Measurements from ENCODE around the gene TBC1D2B.

The TBC1D2B gene

GRCh38 chr15:78077053-78077870, at the start of gene TBC1D2B:
TBC1D2B (minus strand) TSS chr15:78077711; CDS start chr15:78077652, 59 bp downstream.
- peak; percentile 89 for DNase-seq (ENCODE audit: low spot score)

DNA sequence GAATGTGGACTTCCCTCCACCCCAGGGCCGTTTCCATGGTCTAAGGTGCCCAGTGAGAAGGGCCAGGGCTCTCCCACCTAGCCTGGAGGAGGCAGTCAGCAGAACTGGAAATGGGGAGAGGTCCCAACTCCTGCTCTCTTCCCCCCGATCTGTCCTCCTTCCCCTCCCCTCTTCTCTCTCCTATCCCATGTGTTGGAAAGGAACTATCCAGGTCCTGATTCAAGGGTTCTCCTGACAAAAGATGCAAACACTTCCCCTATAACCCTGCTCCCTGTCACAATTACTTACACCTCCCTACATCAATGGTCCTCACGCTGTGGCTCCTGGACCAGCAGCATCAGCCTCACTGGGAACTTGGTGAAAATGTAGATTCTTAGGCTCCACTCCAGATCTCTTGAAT, 47.8 kb upstream of the TBC1D2B start:
- no peak for DNase-seq (ENCODE audit: low spot score)

DNA sequence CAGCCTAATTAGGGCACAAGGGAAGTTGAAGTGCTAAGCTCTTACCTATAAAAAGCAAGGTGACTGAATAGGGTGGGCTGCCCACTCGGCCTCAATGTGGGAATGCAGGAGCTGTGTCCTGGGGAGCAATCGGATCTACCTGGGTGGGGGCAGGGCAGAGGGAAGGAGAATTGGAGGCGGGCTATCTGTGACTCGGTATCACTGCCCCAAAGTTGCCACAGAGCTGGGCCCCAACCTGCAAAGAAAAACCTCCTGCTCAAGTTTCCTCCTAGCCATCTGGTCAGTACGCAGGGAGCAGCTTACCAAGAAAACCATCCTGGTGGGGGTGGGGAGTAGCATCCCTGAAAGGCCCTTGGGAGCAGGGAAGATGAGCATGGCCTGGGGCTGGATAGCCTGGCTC, 43.0 kb upstream of the TBC1D2B start:
- DNase-seq (ENCODE audit: low spot score) = no peak

- no peak for DNase-seq (ENCODE audit: low spot score)
Measured at GRCh38 chr15:78112551-78112950, 35.0 kb upstream of the TBC1D2B start.

- no peak for DNase-seq (ENCODE audit: low spot score)
Measured at GRCh38 chr15:78111788-78112187, 34.3 kb upstream of the TBC1D2B start.

- DNase-seq (ENCODE audit: low spot score) = no peak
Measured at GRCh38 chr15:78110916-78111475, 33.5 kb upstream of the TBC1D2B start.

DNA sequence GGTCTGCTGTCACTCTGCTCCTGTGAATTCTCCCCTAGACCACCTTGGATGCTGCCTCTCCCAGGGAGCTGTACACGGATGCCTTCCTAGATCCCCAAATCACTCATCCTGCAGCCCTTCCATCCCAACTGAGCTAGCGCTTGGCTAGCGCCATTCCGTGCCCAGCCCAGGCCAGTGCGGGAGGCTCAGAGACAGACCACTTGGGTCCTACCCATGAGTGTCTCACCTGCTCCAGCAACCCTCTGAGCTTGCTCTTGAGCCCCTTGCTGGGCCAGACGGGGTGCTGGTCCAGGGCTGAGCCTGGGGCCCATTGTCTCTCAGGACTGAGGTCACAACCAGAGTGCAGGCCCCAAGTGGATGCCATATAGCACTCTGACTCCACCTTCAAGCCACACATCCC, 32.6 kb upstream of the TBC1D2B start:
- no peak for DNase-seq (ENCODE audit: low spot score)

GRCh38 chr15:78109156-78109555, 31.6 kb upstream of the TBC1D2B start:
- DNase-seq (ENCODE audit: low spot score) = no peak

DNA sequence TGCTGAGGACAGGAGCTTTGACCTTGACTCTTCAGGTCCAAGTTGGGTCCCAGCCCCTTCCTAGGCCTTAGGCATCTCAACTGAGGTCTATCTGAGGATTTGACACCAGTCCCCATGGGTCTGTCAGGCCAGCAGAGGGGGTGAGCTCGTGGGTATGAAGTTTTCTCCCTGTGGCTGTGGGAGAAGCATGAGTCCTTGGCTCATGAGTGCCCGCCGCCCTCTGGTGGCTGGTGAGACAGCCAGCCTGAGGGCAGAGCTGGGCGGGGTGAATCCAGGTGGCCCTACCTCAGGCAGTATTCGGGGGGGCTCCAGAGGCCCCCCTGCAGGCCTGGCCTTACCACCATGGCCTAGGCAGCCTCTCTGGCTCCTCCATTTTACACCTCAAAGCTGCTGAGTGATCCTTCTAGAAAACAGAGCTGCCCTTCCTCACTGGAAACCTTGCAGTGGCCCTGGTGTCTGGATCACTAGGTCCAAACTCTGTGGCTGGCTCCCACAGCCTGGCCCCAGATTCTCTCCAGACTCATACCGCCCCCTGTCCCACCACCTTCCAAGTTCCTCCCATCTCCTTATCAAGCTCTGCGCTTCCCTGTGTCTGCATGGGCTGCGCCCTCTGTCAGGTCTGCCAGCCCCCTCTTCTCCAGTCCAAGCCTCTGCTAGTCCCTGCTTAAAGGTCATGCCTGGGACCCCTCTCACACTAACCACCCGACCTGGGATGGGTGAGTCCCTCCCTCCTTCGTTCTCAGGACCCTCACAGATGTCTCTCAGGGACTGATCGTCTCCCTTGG, 31.0 kb upstream of the TBC1D2B start:
- peak; percentile 93 for DNase-seq (ENCODE audit: low spot score)

DNA sequence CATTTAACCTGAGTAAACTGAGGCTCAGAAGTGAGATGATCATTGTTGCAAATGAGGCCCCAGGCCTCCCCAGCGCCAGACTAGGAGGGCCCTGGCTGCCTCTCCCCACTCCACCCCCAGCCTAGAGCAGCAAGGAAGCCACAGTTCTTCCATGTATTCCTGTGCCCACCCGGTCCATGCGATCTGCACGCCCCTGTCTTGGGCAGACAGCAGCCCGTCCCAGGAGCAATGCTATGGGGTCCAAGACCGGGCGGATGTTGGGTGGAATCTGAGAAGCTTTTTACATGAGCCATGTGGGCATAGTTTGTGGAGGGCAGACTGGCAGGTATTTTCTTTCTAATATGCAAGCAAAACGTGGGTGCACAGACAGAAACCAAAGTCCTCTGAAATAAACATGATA, 30.0 kb upstream of the TBC1D2B start:
- no peak for DNase-seq (ENCODE audit: low spot score)

DNA sequence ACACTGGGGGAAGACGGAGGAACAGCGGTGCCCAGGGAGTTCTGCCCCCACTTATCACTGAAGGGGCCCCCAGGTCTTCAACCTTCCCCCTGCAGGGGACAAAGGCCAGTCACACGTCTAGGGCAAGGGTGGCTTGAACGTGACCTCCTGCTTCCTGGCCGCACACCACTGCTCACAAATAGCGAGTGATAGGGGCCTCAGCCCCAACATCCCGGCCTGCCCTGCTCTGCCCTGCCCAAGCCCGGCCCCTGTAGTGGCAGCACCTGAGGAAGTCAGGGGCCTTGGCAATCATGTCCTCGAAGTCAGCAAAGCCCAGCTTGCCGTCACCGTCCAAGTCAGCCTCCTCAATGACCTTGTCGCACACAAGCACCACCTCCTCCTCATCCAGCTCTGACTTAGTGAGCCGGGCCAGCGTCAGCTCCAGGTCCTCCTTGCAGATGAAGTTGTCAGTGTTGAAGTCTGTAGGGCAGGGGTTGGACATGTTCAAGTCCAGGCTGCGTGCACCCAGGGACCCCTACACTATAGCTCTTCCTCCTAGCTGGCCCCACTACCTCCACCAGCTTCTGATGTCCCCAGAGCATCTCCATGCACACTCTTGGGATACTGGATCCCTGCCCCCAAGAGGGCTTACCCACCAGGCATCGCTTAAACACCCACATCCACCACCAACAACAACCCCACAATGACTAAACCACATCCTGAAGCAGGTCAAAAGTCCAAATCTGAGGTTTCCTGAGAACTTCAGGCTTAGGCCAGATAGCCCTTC, 28.1 kb upstream of the TBC1D2B start:
- DNase-seq (ENCODE audit: low spot score) = no peak

DNA sequence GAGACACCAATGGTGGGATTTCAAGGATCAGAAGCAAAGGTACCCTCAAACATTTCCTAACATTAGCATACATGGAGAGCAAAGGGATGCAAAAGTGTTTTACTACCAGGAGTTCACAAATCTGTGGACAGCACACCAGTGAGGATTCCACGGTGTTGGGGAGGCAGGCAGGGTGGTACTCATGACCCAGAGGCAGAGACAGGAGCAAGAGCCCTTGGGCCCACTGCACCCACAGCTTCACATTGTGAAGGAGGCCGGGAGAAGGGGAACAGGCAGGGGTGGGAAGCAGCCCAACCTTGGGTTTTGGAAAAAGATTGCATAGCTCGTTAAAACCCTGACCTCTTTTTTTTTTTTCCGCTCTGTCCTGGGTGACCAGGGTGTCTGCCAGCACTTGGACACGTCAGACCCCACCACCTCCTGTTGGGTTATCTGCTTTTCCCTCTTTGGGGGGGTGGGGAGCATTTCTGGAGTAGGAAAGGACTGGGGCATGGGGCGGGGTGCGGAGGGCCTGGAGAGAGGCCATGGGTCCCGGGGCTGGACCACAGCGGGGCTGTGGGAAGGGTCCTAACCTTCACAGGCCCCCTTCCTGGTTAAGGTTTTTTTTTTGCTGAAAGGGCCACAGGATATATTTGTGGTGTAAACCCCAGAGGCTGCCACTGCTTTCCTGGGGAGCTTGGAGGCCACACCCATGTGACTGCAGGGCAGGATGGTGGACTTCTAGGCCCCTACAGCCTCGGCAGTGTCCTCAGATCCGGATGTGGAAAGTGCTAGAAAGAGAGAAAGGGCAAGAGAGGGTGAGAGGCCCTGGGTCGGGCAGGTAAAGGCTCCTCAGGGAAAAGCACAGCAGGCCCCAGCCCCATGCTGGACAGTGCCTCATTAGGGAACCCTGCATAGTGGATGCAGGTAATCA, 27.3 kb upstream of the TBC1D2B start:
- DNase-seq (ENCODE audit: low spot score) = no peak

DNA sequence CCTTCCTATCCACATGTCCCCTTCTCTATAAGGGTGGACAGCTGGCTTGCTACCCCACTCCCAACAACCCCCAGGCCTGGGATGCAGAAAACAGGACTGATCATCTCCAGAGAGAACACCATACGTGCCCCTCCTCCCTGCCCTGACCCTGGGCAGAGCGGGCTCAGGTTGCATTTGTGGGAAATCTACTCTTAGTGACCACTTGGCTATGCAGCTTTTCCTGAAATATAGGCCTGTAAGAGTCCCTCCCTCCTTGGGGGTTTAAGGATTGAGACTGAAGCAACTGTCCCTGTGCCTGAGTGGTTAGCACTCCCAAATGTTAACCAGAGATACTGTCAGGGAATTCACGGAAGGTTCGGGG, 26.6 kb upstream of the TBC1D2B start:
- DNase-seq (ENCODE audit: low spot score) = no peak

GRCh38 chr15:78103406-78104118, 26.1 kb upstream of the TBC1D2B start:
- DNase-seq (ENCODE audit: low spot score) = no peak

DNA sequence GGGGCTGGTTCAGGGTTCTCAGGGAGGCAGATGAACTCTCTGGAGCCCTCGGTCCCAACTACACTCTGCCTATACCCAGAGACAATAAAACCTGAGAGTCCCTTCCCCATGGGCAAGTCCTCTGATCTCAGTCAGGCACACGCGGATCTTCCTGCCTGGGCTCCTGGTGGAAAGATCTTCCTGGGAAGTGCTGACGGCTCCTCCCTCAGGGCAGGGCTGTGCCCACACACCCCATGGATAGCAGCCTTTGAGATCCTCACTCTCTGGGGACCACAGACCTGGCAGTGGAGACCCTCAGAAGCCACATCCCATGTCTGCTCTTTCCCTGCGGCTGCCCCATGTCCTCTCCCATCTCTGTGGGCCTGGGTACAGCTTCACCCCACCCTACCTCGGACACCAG, 25.2 kb upstream of the TBC1D2B start:
- DNase-seq (ENCODE audit: low spot score) = no peak

DNA sequence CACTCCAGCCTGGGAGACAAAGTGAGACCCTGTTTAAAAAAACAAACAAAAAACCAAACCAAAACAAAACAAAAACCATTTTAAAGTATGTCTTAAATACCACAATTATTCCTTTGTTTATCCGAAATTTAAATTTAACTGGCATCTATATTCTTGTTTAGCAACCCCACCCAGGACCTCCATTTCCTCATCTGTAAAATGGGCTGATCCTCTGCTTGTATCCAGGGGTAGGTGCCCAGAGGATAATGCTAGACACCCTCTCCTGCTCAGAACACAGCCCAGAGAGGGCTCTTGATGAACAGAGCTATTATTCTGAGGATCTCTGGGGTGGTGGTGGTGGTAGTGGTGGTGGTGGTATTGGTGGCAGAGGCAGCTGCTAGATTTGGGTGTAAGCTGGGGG, 24.7 kb upstream of the TBC1D2B start:
- DNase-seq (ENCODE audit: low spot score) = no peak

DNA sequence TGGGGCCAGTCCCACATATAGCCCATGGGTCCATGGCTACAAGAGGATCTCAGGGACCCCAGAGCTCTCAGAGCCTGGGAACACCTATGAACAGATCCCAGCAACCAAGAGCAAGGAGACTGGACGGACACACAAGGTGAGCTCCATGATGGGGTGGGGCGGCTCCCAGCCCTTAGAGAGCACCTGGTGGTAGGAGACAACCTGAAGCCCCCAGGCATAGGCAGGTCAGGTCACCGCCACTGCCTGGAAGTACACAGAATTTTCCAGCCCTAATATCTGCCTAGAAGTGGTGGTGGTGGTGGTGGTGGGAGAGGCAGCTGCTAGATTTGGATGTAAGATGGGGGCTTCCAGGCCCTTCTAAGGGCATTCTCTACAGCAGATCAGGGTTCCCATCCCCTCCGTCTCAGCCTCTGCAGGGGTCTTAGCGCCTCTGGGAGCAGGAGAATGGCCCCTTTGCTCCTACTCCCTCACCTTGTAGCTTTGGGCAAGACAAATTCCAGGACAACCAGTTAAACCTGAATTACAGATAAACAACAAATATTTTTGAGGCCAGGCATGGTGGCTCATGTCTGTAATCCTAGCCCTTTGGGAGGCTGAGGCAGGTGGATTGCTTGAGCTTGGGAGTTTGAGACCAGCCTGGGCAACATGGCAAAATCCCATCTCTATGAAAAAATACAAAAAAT, 24.1 kb upstream of the TBC1D2B start:
- DNase-seq (ENCODE audit: low spot score) = no peak

DNA sequence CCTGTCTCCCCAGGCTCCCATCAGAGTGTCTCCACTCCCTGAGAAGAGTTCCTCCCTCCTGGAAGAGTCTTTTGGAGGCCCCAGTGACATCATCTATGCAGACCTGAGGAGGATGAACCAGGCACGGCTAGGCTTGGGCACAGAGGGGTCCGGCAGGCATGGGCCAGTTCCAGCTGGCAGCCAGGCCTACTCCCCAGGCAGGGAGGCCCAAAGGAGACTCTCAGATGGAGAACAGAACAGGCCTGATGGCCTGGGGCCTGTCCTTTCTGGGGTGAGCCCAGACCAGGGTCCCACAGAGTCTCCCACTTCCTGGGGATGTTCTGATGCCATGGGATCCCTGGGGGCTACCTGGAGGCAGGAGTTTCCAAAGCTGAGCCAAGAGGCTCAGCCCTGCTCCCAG, 23.4 kb upstream of the TBC1D2B start:
- no peak for DNase-seq (ENCODE audit: low spot score)

DNA sequence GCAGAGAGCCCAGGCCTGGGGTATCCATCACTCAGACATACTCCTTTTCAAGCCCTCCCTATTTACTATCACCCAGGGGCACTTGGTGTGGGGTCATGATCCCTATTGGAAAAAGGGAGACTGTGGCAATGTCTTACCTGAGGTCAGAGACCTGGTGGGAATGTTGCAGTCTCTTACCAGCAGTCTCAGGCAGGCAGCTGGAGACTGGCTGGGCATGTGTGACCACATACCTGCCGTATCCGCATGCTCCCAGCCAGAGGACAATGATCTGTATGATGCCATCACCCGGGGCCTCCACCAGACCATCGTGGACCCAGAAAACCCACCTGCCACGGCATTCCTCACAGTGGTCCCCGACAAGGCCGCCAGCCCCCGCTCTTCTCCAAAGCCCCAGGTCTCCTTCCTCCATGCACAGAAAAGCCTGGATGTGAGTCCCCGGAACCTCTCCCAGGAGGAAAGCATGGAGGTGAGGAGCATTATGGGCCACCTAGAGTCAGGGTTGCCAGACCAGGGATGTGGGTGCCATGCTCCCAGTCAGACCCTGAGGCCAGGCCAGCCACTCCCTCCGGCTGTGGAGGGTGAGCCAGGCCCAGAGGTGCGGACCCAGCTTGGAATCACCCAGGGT, 20.7 kb upstream of the TBC1D2B start:
- DNase-seq (ENCODE audit: low spot score) = no peak

DNA sequence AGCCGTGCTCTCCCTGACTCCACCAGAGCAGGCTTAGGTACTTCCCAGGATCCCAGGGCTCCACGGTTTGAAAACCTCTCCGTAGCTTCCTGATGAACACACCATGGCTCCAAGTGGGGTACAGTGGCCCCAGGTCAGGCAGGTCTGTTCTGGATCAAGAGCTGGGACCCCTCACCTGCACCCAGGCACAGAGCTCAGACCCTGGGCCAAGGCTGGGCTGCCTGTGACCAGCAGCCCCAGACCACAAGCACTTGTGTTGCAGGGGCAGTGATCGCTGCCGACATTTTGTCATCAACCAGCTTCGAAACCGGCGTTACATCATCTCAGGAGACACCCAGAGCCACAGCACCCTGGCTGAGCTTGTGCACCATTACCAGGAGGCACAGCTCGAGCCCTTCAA, 20.2 kb upstream of the TBC1D2B start:
- DNase-seq (ENCODE audit: low spot score) = no peak
